Neuronal stem cell (in vitro differentiated cells): Measurements from ENCODE around the gene SLC10A7.

Source experiments
- DNase-seq: peaks from one replicate; pipeline ENCODE4 v3.0.0-alpha.2; 2013; ENCODE audit warnings: low spot score
- H2AFZ ChIP-seq: one replicate; pipeline ENCODE4 v1.6.1; 2013; ENCODE audit warnings: mild to moderate bottlenecking, low read length, inconsistent platforms
- H2AK5ac ChIP-seq: 2 replicates; pipeline ENCODE4 v1.6.1; 2013; ENCODE audit warnings: low read depth, mild to moderate bottlenecking, inconsistent platforms, low read length, moderate library complexity, mixed read lengths
- H2BK120ac ChIP-seq: 2 replicates; pipeline ENCODE4 v1.6.1; 2013; ENCODE audit warnings: low read depth, mild to moderate bottlenecking, inconsistent platforms, low read length, moderate library complexity, mixed read lengths
- H2BK12ac ChIP-seq: one replicate; pipeline ENCODE4 v1.6.1; 2013; ENCODE audit warnings: low read length, inconsistent platforms
- H2BK15ac ChIP-seq: 2 replicates; pipeline ENCODE4 v1.6.1; 2013; ENCODE audit warnings: mild to moderate bottlenecking, low read length, inconsistent platforms, mixed read lengths
- H2BK5ac ChIP-seq: one replicate; pipeline ENCODE4 v1.6.1; 2013; ENCODE audit warnings: inconsistent platforms, mild to moderate bottlenecking, low read length, moderate library complexity
- H3K14ac ChIP-seq: one replicate; pipeline ENCODE4 v1.6.1; 2013; ENCODE audit warnings: low read length, inconsistent platforms
- H3K18ac ChIP-seq: 2 replicates; pipeline ENCODE4 v1.6.1; 2013; ENCODE audit warnings: low read length, inconsistent platforms
- H3K23ac ChIP-seq: 2 replicates; pipeline ENCODE4 v1.6.1; 2013; ENCODE audit warnings: low read depth, mild to moderate bottlenecking, mixed read lengths, low read length, inconsistent platforms; ENCODE audit not compliant: poor library complexity
- H3K27ac ChIP-seq: replicated peaks from 3 replicates; pipeline ENCODE4 v1.5.1; 2013; ENCODE audit warnings: low read length, inconsistent platforms
- H3K27me3 ChIP-seq, 3 experiments: 2 replicates each; pipeline ENCODE4 v1.6.1; 2013; ENCODE audit warnings: low read length in 3 of 3, mild to moderate bottlenecking in 2 of 3, inconsistent platforms in 1 of 3, low read depth in 1 of 3, mixed read lengths in 1 of 3, moderate library complexity in 1 of 3; ENCODE audit not compliant: control insufficient read depth in 3 of 3, insufficient read depth in 3 of 3
- H3K36me3 ChIP-seq, 2 donors: replicated peaks in 1 of 2; 2 replicates each; pipeline ENCODE4 v1.6.1; 2013; ENCODE audit warnings: low read length in 2 of 2; ENCODE audit not compliant: control insufficient read depth in 2 of 2, insufficient read depth in 2 of 2
- H3K4ac ChIP-seq: 2 replicates; pipeline ENCODE4 v1.6.1; 2013; ENCODE audit warnings: inconsistent platforms, mild to moderate bottlenecking, low read length, moderate library complexity
- H3K4me1 ChIP-seq, 2 donors: 1 replicate in 1 of 2; 2 replicates in 1 of 2; pipeline ENCODE4 v1.6.1; 2013; ENCODE audit warnings: low read length in 2 of 2, low read depth in 1 of 2; ENCODE audit not compliant: control insufficient read depth in 2 of 2, insufficient read depth in 1 of 2
- H3K4me2 ChIP-seq: one replicate; pipeline ENCODE4 v1.6.1; 2013; ENCODE audit warnings: mild to moderate bottlenecking, low read length, inconsistent platforms; ENCODE audit not compliant: insufficient read depth, poor library complexity, severe bottlenecking
- H3K4me3 ChIP-seq, 2 donors: 2 replicates each; pipeline ENCODE4 v1.5.1; 2013; ENCODE audit warnings: low read length in 2 of 2, mild to moderate bottlenecking in 2 of 2, inconsistent platforms in 1 of 2, moderate library complexity in 1 of 2
- H3K79me1 ChIP-seq: one replicate; pipeline ENCODE4 v1.6.1; 2013; ENCODE audit warnings: low read depth, mild to moderate bottlenecking, inconsistent platforms, low read length, moderate library complexity
- H3K9ac ChIP-seq: one replicate; pipeline ENCODE4 v1.6.1; 2013; ENCODE audit warnings: mild to moderate bottlenecking, low read depth, low read length, inconsistent platforms; ENCODE audit not compliant: poor library complexity
- H3K9me3 ChIP-seq, 2 donors: replicated peaks in 1 of 2; 2 replicates each; pipeline versions ENCODE3 to v1.6.1; 2013; ENCODE audit warnings: low read length in 2 of 2, mild to moderate bottlenecking in 2 of 2, inconsistent platforms in 1 of 2, low read depth in 1 of 2, mixed read lengths in 1 of 2, moderate library complexity in 1 of 2; ENCODE audit not compliant: control insufficient read depth in 2 of 2, insufficient read depth in 1 of 2
- H4K8ac ChIP-seq: one replicate; pipeline ENCODE4 v1.6.1; 2013; ENCODE audit warnings: low read depth, mild to moderate bottlenecking, inconsistent platforms, low read length, moderate library complexity
- H4K91ac ChIP-seq: one replicate; pipeline ENCODE4 v1.6.1; 2013; ENCODE audit warnings: low read length, low read depth, mild to moderate bottlenecking, inconsistent platforms; ENCODE audit not compliant: poor library complexity
- WGBS, 2 donors: extraction: QIAGEN DNeasy Blood & Tissue Kit; methylation state at CpG; one replicate each; pipeline ENCODE4 v1.1.7; 2013; ENCODE audit warnings: missing lambda C conversion rate in 2 of 2, mixed read lengths in 1 of 2; ENCODE audit not compliant: insufficient read length in 2 of 2, insufficient replicate concordance in 1 of 2; ENCODE audit errors: extremely low coverage in 2 of 2; 5-methylcytosine and 5-hydroxymethylcytosine counted together

SLC10A7 gene

GRCh38 chr4:146481246-146481645 is 40.5 kb downstream of the SLC10A7 start:
- Histone ChIP-seq H2BK12ac (no peak overlapping the region), H2BK5ac (no peak overlapping the region), H3K27me3 (no peaks in the 10 kb centered on the region), H3K9ac (no peak overlapping the region), H3K4me2 (no peak overlapping the region), H2AK5ac (no peak overlapping the region), H3K18ac (no peak overlapping the region), H3K36me3 (no peaks in the 10 kb centered on the region), H3K23ac (no peak overlapping the region), H3K27ac (no peak overlapping the region), H3K79me1 (no peaks in the 10 kb centered on the region), H3K4ac (no peak overlapping the region), H3K9me3 (peaks cover 0 to 8% of the 10 kb centered on the region in 2 donors), H2AFZ (no peak overlapping the region), H2BK120ac (no peak overlapping the region), H2BK15ac (no peak overlapping the region), H3K14ac (peak overlapping the region; percentile 63), H4K91ac (no peak overlapping the region), H3K4me3 (no peak overlapping the region), H4K8ac (no peak overlapping the region), H3K4me1 (no peaks in the 10 kb centered on the region)
- DNase-seq, result no peak
- no CpG with 5 or more reads among the region's 3 CpGs for WGBS, 2 donors

DNA sequence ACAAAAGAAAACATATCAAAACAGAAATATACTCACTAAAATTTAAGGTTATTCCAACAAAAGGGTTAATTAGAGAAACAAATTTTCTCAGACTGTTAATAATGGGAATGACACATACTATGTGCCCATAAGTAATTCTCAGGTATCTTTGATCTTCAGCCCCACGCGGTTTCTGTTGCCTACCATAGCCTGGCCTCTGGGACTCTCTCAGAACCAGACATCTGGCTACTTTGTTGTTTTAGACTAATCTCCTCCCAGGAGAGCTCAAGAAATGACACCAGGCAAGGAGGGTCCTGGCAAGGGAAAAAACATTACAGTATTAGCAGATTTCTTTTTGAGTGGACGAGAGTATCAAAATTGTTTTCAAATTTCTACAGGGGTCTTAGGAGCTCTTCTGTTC is 43.7 kb downstream of the SLC10A7 start:
- no peak overlapping the region for H3K4me2 ChIP-seq
- peaks cover 0 to under 1% of the 10 kb centered on the region in 2 donors for H3K4me1 ChIP-seq
- no peak overlapping the region for H3K14ac ChIP-seq
- no peak overlapping the region for H2BK15ac ChIP-seq
- no peak overlapping the region for H4K91ac ChIP-seq
- WGBS, 2 donors, result no CpG with 5 or more reads among the region's 3 CpGs
- H3K4me3 ChIP-seq, result no peak overlapping the region
- H3K27ac ChIP-seq, result no peak overlapping the region
- no peak overlapping the region for H3K23ac ChIP-seq
- no peak overlapping the region for H2BK120ac ChIP-seq
- no peak overlapping the region for H2AK5ac ChIP-seq
- H3K4ac ChIP-seq, result no peak overlapping the region
- no peak for DNase-seq
- peaks cover 0 to 6% of the 10 kb centered on the region in 2 donors for H3K9me3 ChIP-seq
- no peaks in the 10 kb centered on the region for H3K36me3 ChIP-seq
- no peak overlapping the region for H2AFZ ChIP-seq
- no peak overlapping the region for H4K8ac ChIP-seq
- no peaks in the 10 kb centered on the region for H3K27me3 ChIP-seq
- H3K9ac ChIP-seq, result no peak overlapping the region
- no peaks in the 10 kb centered on the region for H3K79me1 ChIP-seq
- no peak overlapping the region for H2BK5ac ChIP-seq
- H2BK12ac ChIP-seq, result no peak overlapping the region
- H3K18ac ChIP-seq, result no peak overlapping the region

DNA sequence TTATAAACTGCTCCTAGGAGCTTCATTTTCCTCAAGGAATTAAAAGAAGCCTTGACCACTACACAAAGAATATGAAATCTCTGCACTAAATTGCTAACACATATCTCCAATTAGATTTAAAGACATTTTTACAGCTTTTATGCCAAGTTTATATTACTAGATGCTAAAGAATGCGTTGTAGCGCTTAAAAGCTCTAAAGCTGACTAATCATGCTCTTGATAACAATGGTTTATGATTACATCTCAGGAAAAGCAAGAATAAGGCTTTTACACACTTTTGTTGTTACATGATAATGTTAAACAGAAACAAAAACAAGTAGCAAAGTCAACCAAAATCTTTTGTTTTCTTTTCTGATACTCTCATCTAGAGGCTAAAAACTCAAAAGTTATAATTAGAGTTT is 44.7 kb downstream of the SLC10A7 start:
- Histone ChIP-seq H3K18ac (no peak overlapping the region), H3K27me3 (no peaks in the 10 kb centered on the region), H4K91ac (no peak overlapping the region), H3K27ac (no peak overlapping the region), H3K79me1 (no peaks in the 10 kb centered on the region), H3K4ac (no peak overlapping the region), H2BK5ac (no peak overlapping the region), H2BK120ac (no peak overlapping the region), H3K9me3 (no peaks in the 10 kb centered on the region), H3K4me1 (peaks cover 3 to 7% of the 10 kb centered on the region in 2 donors), H3K4me2 (no peak overlapping the region), H3K36me3 (no peaks in the 10 kb centered on the region), H3K4me3 (no peak overlapping the region), H2BK15ac (no peak overlapping the region), H4K8ac (no peak overlapping the region), H2AK5ac (no peak overlapping the region), H3K23ac (no peak overlapping the region), H3K9ac (no peak overlapping the region), H2AFZ (no peak overlapping the region), H3K14ac (no peak overlapping the region), H2BK12ac (no peak overlapping the region)
- no peak for DNase-seq
- no CpG with 5 or more reads among the region's 2 CpGs for WGBS, 2 donors

GRCh38 chr4:146472404-146472803 is 49.3 kb downstream of the SLC10A7 start:
- no peaks in the 10 kb centered on the region for H3K27me3 ChIP-seq
- H3K4me1 ChIP-seq, result peaks cover 3 to 10% of the 10 kb centered on the region in 2 donors
- H2BK15ac ChIP-seq, result no peak overlapping the region
- H3K79me1 ChIP-seq, result no peaks in the 10 kb centered on the region
- no peak overlapping the region for H3K14ac ChIP-seq
- no peak for DNase-seq
- no peak overlapping the region for H4K91ac ChIP-seq
- no peak overlapping the region for H2AFZ ChIP-seq
- H3K9ac ChIP-seq, result no peak overlapping the region
- no peak overlapping the region for H3K18ac ChIP-seq
- H3K4ac ChIP-seq, result no peak overlapping the region
- H3K4me3 ChIP-seq, result no peak overlapping the region
- no peak overlapping the region for H2BK12ac ChIP-seq
- H3K4me2 ChIP-seq, result no peak overlapping the region
- no peak overlapping the region for H4K8ac ChIP-seq
- WGBS, 2 donors, result no CpG with 5 or more reads among the region's 1 CpG
- H3K23ac ChIP-seq, result no peak overlapping the region
- no peak overlapping the region for H2BK120ac ChIP-seq
- H3K9me3 ChIP-seq, result no peaks in the 10 kb centered on the region
- H2BK5ac ChIP-seq, result no peak overlapping the region
- no peak overlapping the region for H2AK5ac ChIP-seq
- H3K36me3 ChIP-seq, result no peaks in the 10 kb centered on the region
- H3K27ac ChIP-seq, result no peak overlapping the region
